ENCODE data around the gene CTAGE9. TPM values are rescaled to one million over a fixed set of nuclear protein-coding genes. Genes with fewer than 3 reads are reported as not detected.
A peak's percentile ranks its signal among the peaks of the same experiment; 100 is the strongest.

Gene CTAGE9
- total RNA-seq, 4 donors from 2014 or later, result 0.19 TPM; not detected in 3

GRCh38 chr6:131696956-131697355, 13.9 kb downstream of the CTAGE9 start:
- no peak for ATAC-seq (ENCODE audit: low FRiP score)
- TF ChIP-seq, protein P1, sequence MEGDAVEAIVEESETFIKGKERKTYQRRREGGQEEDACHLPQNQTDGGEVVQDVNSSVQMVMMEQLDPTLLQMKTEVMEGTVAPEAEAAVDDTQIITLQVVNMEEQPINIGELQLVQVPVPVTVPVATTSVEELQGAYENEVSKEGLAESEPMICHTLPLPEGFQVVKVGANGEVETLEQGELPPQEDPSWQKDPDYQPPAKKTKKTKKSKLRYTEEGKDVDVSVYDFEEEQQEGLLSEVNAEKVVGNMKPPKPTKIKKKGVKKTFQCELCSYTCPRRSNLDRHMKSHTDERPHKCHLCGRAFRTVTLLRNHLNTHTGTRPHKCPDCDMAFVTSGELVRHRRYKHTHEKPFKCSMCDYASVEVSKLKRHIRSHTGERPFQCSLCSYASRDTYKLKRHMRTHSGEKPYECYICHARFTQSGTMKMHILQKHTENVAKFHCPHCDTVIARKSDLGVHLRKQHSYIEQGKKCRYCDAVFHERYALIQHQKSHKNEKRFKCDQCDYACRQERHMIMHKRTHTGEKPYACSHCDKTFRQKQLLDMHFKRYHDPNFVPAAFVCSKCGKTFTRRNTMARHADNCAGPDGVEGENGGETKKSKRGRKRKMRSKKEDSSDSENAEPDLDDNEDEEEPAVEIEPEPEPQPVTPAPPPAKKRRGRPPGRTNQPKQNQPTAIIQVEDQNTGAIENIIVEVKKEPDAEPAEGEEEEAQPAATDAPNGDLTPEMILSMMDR (IDR thresholded peaks at IDR 0.05), result no peak
- no peak for DNase-seq (ENCODE audit: low spot score)

DNA sequence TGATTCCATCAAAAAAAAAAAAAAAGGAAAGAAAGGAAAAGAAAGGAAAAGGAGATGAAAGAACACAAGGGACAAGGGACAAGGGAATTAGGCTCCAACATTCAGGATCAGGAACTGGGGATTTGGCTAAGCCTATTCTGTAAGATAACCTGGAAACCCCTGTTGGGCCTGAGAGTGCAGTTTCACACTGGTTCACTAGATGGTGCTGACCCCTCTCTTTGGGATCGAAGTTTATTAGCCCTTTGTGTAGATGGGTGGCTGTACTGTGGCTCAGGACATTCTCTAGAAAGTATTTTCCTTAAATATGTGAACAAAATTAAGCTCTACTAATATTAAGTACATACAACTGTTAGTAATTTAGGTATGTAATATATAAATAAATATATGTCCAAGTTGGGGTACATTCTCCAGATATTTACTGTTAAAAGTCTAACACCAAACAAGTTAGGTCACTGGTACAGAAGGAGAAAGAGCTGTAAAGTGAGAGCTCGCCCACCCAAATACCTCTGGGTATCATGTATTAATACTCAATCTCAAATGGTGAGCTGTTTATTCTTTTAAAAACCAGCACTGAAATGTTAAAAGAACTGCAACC, 15.9 kb downstream of the CTAGE9 start:
- TF ChIP-seq, protein P1 (IDR thresholded peaks at IDR 0.05), result no peak
- ATAC-seq (ENCODE audit: low FRiP score) (peak; percentile 71), DNase-seq (ENCODE audit: low spot score) (no peak)

DNA sequence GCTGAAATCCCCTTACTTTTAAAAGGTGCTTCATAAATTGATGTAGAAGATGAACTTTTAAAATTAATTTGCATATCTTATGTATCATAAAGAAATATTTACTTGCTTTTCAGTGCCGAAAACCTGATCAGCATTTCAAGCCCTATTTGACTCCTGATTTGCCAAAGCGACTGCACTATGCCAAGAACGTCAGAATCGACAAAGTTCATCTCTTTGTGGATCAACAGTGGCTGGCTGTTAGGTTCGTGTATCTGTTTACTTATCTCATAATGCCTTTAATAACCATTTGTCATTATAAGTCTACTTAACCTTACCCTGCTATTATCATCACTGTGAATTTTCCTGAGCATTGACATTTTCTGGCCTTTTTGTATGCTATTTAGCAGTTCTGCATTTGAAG, 17.4 kb downstream of the CTAGE9 start:
- TF ChIP-seq, protein P1 (IDR thresholded peaks at IDR 0.05), result no peak
- DNase-seq (ENCODE audit: low spot score) (no peak), ATAC-seq (ENCODE audit: low FRiP score) (no peak)

DNA sequence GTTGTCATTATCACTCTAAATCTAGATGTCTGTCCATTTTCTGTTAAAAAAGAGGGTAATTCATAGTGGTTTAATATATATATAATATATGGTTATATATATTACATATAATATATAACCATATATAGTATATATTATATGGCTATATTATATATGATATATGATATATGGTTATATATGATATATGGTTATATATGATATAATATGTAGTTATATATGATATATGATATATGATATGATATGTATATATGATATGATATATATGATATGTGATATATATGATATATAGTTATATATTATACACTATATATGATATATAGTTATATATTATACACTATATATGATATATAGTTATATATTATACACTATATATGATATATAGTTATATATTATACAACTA, 18.2 kb downstream of the CTAGE9 start:
- ATAC-seq (ENCODE audit: low FRiP score) (no peak), DNase-seq (ENCODE audit: low spot score) (no peak)
- TF ChIP-seq, protein P1 (IDR thresholded peaks at IDR 0.05), result no peak

DNA sequence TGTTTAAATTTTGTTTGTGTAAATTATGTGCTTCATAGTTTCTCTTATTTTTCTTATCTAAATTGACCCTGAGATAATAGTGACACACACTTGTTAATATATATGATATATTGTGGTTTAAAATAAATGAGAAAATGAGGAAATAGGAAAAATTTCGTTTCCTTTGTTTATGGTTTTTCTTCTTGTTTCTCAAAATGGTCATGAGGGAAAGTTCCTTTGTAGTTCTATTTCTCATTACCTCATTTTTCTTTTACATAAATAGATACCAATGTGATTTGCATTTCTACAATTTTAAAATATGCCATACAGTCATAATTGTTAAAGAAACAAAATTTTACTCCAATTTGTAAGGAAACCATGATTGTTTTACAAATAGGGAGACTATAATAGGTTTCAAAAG, 18.8 kb downstream of the CTAGE9 start:
- no peak for ATAC-seq (ENCODE audit: low FRiP score)
- DNase-seq (ENCODE audit: low spot score), result no peak
- TF ChIP-seq, protein P1 (IDR thresholded peaks at IDR 0.05), result no peak

- no peak for DNase-seq (ENCODE audit: low spot score)
- no peak for ATAC-seq (ENCODE audit: low FRiP score)
Observed at GRCh38 chr6:131688286-131688685, 22.5 kb downstream of the CTAGE9 start.

DNA sequence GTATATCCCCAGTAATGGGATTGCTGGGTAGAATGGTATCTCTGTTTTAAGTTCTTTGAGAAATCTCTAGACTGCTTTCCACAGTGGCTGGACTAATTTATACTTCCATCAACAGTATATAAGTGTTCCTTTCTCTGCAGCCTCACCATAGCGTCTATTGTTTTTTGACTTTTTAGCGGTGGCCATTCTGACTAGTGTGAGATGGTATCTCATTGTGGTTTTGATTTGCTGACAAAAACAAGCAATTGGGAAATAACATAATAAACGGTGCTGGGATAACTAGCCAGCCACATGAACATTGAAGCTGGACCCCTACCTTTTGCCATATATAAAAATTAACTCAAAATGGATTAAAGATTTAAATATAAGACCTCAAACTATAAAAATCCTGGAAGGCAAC, 23.8 kb downstream of the CTAGE9 start:
- no peak for DNase-seq (ENCODE audit: low spot score)
- ATAC-seq (ENCODE audit: low FRiP score), result no peak
- TF ChIP-seq, protein P1 (IDR thresholded peaks at IDR 0.05), result no peak

More at GRCh38 chr6:131688286-131688685, 22.5 kb downstream of the CTAGE9 start:
- TF ChIP-seq, protein P1 (IDR thresholded peaks at IDR 0.05), result no peak

All from omental fat pad (tissue), 4 donors.